GM19023 (cell line): ENCODE measurements around the gene TRIM46.
"Not testable (repeated sequence)": the region's sequence is repeated elsewhere in the genome, so short reads cannot be mapped to it uniquely, and the experiment has no call there.

Experiments
- ATAC-seq: cut with Tn5 transposase; IDR thresholded peaks from one replicate; pipeline ENCODE4 v1.9.1; 2021; ENCODE audit warnings: mild to moderate bottlenecking, moderate library complexity; ENCODE audit not compliant: unreplicated experiment

Gene TRIM46

DNA sequence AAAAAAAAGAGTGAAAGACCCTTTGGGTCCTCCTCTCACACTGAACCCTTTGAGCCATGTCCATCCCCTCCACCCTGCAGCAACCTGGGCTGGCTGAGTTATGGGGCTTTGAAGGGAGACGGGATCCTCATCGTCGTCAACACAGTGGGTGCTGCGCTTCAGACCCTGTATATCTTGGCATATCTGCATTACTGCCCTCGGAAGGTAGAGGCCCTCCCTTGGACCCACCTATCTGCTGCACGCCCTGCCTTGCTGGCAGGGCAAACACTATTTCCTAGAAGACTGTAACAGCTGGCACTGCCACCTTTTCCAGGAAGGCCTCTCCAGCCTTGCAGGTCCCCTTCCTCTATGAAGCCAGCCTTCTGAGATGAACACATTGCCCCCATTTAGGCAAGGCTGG, 36.9 kb upstream of the TRIM46 start:
- no peak for ATAC-seq

DNA sequence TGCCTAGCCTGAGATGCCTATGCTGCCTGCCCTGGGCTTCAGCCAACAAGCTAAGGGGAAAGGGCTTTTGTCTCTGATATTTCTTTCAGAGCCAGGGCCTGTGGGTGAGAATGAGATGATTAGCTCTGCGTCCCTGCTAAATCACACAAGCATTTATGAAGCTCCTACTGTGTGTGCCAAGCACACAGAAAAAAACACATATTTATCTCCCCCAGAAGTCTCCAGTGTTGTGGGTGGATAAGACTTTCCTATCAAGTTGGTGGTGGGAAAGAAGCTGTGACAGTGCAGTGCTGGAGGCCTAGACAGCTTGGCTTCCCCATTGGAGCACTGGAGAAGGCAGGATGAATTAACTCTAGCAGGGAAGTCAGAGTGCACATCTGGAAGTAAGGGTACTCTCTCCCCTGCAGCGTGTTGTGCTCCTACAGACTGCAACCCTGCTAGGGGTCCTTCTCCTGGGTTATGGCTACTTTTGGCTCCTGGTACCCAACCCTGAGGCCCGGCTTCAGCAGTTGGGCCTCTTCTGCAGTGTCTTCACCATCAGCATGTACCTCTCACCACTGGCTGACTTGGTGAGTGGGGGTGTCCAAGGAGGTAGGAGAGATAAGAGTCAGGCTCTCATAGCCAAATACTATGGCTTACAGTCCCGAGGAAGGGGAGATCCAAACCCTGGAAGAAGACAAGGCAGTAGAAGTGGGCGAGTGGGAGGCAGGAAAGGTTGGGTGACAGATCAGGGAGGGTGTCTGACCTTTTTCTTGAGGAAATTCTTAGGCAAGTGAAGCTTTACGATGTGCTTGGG, 36.3 kb upstream of the TRIM46 start:
- ATAC-seq: no peak

DNA sequence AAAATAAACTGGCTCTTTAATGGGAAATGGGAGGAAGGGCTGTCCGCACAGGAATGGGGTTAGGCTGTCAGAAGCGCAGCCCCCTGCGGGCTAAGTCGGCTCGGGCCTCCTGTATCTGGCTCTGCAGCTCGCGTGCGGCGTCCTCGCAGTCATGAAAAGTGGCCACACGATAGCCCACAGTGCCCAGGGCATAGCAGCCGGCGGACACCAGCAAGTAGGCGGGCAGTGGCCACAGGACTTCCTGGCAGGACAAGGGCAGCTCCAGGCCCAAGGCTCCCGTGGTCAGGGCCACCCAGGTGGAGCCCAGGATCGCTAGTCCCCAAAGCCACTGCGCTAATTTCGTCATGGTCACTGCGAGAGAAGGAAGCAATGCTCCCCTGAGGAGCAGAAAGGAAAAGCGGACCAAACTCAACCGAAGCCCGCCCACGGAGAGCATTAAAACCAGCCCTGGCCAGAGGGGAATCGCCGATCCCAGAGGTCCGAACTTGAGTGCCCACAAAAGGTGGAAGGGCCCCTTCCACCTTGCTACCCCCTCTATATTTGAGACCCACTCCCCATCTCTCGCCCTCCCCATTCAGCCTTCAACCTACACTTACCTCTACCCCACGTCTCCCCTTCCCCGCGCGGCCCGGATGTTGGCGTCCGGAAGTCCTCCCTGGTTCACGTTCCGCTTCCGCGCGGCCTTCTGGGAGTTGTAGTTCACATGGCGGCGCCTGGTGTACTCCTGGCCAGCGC, 33.6 kb upstream of the TRIM46 start, which contains the start of gene DPM3:
Gene DPM3 (minus strand): TSS at position 637 of the 735 bp plus-strand sequence. CDS start 291 bp downstream, at position 346.
- peak; percentile 69 for ATAC-seq

DNA sequence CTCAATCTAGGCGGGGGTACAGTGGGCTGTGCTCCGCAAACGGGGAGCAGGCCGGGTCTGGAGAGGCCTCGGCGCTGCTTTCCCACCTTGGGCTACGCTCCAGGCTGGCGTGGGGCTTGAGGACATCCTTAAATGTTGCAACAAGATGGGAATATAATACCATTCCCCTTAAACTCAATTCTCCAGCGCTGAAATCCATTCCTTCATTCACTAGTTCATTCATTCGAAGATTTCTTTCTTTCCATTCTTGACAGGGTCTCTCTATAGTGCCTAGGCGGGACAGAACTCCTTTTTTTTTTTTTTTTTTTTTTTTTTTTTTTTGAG, 33.1 kb upstream of the TRIM46 start:
- ATAC-seq: no peak

DNA sequence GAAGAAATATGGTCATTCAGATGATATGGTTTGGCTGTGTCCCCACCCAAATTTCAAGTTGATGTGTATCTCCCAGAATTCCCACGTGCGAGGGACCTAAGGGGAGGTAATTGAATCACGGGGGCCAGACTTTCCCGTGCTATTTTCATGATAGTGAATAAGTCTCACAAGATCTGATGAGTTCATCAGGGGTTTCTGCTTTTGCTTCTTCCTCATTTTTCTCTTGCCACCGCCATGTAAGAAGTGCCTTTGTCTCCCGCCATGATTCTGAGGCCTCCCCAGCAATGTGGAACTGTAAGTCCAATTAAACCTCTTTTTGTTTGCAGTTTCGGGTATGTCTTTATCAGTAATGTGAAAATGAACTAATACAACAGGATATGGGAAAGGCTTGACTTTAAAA, 31.9 kb upstream of the TRIM46 start:
- ATAC-seq: no peak

DNA sequence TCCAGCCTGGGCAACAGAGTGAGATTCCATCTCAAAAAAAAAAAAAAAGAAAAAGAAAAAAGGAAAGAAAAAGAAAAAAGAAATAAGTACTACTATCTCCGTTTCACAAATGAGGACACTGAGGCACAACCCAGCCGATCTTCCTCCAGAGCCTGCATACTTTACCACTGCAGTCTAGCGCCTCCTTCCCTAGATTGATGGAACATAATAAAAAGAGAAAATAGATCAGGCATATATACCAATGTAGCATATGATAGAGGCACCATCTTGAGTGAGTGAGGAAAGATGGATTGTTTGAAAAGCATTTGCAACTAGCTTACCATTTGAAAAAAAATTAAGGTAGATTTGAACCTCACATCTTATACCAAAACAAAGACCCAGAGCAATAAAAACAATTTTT, 28.2 kb upstream of the TRIM46 start:
- ATAC-seq: no peak

DNA sequence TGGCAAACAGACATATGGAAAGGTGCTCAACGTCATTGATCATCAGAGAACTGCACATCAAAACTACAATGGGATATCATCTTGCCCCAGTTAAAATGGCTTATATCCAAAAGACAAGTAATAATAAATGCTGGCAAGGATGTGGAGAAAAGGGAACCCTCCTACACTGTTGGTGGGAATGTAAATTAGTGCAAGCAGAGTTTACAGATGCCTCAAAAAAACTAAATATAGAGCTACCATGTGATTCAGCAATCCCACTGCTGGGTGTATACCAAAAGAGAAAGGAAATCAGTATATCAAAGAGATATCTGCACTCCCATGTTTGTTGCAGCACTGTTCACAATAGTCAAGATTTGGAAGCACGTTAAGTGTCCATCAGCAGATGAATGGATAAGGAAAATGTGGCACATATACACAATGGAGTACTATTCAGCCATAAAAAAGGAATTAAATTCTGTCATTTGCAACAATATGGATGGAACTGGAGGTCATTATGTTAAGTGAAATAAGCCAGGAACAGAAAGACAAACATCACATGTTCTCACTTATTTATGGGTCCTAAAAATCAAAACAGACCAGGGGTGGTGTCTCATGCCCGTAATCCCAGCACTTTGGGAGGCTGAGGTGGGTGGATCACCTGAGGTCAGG, 17.5 kb upstream of the TRIM46 start:
- ATAC-seq: not testable (repeated sequence)

DNA sequence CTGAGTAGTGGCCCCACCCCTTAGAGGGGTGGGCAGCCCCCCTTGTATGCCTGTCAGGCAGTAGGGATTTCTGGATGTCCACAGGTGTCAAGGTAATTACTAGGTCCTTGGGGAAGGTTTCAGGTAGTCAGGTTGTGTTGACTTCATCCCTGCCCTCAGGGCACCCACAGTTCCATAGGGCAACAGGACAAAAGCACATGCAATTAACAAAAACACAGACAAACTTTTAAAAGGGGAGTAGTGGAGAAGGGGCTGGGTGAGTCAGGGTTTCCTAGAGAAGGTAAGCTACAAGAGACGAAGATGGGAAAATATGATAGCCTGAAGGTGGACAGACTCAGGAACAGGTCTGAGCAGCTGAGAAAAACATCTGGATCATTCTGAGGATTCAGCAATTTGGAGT, 14.7 kb upstream of the TRIM46 start:
- no peak for ATAC-seq

DNA sequence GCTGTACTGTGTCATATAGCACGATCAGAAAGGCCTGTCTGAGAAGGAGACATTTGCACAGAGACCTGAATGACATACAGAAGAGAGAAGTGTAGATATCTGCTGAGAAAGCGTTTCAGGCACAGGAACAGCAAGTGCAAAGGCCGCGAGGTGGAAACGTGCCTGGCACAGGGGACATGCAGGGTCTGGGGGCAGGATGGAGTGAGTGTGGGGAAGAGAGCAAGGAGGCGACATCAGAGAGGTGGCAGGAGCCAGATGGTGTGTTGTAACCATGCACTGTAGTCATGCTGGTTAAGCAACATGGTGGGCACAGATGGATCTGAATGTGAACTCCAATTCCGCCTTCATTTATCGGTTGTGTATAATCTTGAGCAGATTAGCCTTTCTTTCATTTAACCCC, 13.5 kb upstream of the TRIM46 start:
- no peak for ATAC-seq

DNA sequence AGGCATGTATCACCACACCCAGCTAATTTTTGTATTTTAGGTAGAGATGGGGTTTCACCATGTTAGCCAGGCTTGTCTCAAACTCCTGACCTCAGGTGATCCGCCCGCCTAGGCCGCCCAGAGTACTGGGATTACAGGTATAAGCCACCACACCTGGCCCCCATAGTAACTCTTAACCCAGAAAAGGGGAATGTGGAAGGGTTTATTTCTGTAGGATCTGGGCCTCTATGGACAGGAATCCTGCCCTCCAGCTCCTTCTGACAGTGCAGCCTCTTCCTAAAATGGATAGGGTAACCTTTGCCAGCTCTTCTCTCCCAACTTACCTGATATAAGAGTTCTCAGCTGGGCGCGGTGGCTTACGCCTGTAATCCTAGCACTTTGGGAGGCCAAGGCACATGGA, 11.0 kb upstream of the TRIM46 start:
- not testable (repeated sequence) for ATAC-seq

DNA sequence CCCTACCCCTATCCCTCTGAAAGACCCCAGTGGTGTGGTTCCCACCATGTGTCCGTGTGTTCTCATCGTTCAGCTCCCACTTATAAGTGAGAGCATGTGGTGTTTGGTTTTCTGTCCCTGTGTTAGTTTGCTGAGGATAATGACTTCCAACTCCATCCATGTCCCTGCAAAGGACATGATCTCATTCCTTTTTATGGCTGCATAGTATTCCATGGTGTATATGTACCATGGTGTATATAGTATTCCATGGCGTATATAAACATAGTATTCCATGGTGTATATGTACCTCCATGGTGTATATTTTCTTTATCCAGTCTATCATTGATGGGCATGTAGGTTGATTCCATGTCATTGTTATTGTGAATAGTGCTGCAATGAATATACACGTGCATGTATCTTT, 9.9 kb upstream of the TRIM46 start:
- not testable (repeated sequence) for ATAC-seq

DNA sequence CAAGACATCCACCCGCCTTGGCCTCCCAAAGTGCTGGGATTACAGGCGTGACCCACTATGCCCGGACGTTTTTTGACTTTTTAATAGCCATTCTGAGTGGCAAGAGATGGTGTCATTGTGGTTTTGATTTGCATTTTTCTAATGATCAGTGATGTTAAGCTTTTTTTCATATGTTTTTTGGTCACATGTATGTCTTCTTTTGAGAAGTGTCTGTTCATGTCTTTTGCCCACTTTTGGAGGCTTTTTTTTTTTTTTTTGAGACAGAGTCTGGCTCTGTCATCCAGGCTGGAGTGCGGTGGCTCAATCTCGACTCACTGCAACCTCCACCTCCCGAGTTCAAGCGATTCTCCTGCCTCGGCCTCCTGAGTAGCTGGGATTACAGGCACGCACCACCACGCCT, 9.0 kb upstream of the TRIM46 start:
- not testable (repeated sequence) for ATAC-seq

DNA sequence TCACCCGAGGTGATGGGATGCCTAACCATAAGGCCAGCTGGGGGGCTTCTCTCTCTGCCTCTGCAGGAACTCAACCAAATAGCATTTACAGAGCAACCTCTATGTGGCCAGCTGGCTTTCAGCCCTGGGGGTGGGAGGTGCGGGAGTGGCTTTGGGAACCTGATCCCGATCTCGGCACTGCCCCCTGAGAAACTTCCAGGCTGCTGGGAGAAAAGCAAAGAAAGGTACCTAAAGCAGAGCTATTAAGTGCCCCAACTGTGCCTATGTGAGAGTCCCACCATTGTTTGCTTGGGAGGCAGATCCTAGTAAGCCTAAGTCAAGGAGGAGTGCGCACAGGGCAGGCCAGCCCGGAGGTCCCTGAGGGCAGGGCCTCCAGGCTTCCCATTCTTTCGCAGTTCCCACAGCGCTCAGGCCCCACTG, 7.6 kb upstream of the TRIM46 start:
- ATAC-seq: no peak

DNA sequence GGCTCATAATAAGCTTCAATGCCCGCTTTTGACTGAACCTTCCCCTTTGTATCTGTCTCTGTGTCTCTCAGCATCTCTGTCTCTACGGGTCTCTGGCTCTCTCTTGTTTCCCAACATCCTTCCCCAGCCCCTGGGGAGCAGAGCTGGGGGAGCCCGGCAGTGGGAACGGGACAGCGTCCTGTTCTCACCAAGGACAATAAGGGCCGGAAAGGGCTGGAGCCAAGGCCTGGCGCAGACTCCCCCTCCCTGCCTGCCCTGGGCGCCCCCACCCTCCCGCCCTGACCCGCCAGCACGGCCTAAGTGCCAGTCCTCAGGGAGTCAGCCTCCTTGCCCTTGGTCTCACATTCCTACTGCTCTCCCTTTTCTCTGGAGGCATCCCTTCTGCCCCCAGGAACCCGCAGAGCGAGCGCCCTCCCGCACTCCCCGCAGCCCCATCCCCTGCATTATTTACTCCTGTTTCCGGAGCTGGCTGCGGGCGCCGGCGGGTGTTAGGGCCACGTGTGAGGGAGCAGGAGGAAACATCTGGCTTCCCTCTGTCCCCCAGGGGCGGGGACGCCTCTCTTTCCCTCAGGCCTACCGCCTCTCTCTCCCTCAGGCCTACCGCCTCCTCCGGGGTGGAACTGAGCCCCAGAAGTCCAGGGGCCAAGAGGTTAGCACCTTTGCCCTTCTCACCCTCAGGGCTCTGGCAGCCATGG, 7.0 kb upstream of the TRIM46 start:
- no peak for ATAC-seq

DNA sequence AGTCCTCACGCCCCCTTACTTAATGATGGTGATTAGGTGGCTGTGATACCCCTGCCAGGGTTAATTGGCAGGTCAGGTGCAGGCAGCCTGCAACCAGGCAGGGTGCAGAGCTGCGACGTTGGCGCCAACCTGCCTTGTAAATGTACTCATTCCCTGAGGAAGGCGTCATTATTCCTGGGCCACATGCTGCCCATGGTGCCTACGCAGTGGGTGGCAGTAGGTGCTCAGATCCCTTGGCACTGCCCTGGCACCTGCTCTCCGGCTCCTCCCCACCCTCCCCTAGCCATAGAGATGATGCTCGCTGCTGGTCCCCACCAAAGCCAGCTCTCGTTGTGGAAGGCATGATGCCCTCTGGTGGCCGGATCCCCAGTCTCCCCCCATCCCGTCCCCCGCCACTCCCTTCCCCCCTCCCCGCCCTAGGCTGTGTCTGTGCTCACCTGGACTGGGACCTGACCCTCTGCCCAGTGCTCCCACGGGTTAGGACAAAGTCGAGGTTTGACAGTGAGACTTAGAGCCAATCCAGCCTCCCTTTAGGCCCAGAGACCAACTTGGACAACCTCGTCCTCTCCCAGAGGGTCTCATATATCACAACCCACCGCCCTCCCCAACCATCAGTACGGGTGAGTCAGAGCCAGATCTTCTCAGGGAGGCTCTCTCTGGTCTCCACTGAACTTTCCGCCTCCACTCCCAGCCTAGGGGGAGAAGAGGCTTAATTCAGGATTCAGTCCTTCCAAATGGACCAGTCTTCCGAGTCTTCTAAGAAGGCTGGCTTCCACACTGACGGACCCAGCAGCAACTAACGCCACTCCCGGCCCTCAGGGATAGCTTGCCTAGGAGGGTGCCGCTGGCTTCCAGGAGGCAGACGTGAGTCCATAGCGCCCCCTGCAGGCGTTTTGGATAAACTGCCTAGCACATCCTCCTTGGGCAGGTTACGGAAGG, 6.2 kb upstream of the TRIM46 start:
- no peak for ATAC-seq

DNA sequence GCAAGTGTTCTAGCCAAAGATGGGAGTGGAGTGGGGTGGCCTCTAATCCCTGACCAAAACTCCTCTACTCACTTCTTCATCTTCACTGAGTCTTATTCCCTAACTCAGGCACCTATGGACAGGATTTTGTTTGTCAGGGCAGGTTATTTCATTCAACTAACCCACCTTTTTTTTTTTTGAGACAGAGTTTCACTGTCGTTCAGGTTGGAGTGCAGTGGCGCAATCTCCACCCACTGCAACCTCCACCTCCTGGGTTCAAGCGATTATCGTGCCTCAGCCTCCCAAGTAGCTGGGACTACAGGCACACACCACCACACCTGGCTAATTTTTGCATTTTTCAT, 5.6 kb upstream of the TRIM46 start:
- ATAC-seq: not testable (repeated sequence)

DNA sequence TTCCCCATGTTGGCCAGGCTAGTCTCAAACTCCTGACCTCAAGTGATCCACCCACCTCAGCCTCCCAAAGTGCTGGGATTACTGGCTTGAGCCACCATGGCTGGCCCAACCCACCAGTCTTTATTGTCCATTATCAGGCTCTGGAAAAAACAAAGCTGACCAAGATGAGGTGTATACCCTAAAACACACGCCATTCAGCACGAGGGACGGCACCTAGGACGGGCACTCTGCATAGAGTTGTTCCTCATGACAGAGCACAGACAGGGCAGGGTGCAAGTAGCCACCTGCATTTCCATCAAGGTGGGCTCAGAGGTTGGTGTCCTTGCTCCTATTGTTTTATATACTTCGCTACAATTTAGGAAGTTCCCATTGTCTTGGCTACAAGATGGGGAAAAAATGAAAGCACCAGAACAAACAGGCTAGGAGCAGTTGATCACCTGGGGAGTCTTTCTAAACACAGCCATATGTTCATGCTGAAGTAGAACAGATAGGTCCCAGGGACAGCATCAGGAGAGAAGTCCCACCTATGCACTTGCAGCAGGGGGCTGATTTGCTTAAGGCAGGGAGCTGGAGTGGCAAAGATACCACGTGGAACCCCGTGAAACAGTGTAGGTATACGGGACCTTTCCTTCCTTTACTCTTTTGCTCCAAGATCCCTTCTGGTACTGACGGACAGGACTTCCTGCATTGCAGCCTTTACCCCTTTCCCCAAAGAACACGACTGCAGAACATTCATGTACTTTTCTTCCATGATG, 5.0 kb upstream of the TRIM46 start:
- no peak for ATAC-seq

DNA sequence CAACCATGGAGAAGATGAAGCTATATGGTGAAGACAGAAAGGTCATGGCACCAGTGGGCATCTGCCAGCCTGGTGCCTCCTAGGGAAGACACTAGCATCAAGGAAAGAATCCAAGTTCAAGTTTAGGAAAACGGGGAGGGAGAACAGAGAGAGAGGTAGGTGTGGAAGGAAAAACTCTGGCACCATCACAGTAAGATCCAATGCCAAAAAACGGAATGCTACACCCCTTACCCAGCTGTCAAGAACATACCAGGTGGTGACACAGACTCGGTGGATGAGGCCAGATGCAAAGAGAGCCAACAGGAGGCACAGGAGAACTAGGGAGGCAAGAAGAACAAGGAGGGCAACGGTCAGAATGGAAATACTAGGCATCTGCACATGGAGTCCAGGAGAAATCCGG, 4.1 kb upstream of the TRIM46 start:
- no peak for ATAC-seq

DNA sequence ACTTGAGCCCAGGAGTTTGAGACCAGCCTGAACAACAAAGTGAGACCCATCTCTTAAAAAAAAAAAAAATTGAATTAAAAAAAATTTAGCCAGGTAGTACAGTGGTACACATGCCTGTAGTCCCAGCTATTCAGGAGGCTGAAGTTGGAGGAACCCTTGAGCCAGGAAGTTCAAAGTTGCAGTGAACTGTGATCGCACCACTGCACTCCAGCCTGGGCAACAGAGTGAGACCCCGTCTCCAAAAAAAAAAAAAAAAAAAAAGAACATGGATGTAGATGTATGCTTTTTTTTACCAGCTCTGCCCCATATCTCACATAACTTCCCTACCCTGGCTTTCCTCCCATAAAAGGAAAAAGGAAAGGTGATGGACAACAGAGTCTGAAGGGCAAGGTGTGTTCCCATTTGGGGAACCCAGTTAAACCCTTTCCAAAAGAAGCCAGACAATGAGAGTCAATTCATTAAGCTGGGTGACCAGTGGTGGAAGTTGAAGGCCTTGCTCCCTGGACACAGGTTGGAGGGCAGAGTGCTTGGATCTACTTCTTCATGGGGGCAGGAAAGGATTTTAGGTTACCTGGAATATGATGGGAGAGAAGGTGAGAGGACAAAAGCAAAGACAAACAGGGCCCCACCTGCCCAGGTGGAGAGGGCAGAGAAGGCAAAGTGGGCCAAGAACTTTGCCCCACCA, 3.4 kb upstream of the TRIM46 start:
- ATAC-seq: no peak
